GM12878 (cell line): ENCODE data around the gene NDUFA11. TPM values are rescaled to one million over a fixed set of nuclear protein-coding genes. Genes with fewer than 3 reads are reported as not detected.

Experiments
- BCLAF1 ChIP-seq: fragments of 450-650 bp; IDR thresholded peaks from 2 replicates; pipeline ENCODE4 v1.6.1; 2017; ENCODE audit warnings: antibody characterized with exemption, mild to moderate bottlenecking, moderate library complexity
- EGR1 ChIP-seq, 2 experiments: IDR thresholded peaks; 1 replicate in 1 of 2; 2 replicates in 1 of 2; pipeline ENCODE4 v1.6.1; 2011 to 2012; ENCODE audit warnings: low read depth in 2 of 2, low read length in 2 of 2, borderline replicate concordance in 1 of 2, mild to moderate bottlenecking in 1 of 2, moderate library complexity in 1 of 2
- FOS ChIP-seq: IDR thresholded peaks from 3 replicates; pipeline ENCODE4 v1.6.1; 2011; ENCODE audit warnings: borderline replicate concordance; ENCODE audit not compliant: insufficient read length; ENCODE audit errors: extremely low read depth
- HCFC1 ChIP-seq: fragments of 150-350 bp; IDR thresholded peaks from 2 replicates; pipeline ENCODE4 v1.6.1; 2014; ENCODE audit warnings: low read length
- MEF2A ChIP-seq: IDR thresholded peaks from 2 replicates; pipeline ENCODE4 v1.6.1; 2011; ENCODE audit warnings: low read depth, mild to moderate bottlenecking, low read length, moderate library complexity; ENCODE audit not compliant: insufficient read depth
- MLLT1 ChIP-seq: fragments of 450-650 bp; IDR thresholded peaks from 2 replicates; pipeline ENCODE4 v1.6.1; 2016; ENCODE audit warnings: mild to moderate bottlenecking
- MTA2 ChIP-seq: fragments of 450-650 bp; IDR thresholded peaks from 2 replicates; pipeline ENCODE4 v1.6.1; 2016; ENCODE audit warnings: low read depth, mild to moderate bottlenecking, moderate library complexity
- NFXL1 ChIP-seq: fragments of 450-650 bp; IDR thresholded peaks from 2 replicates; pipeline ENCODE4 v1.6.1; 2017; ENCODE audit warnings: antibody characterized with exemption, mild to moderate bottlenecking, borderline replicate concordance
- RAD21 ChIP-seq: IDR thresholded peaks from 2 replicates; pipeline ENCODE4 v1.6.1; 2011; ENCODE audit warnings: mild to moderate bottlenecking, low read depth, low read length, moderate library complexity; ENCODE audit not compliant: insufficient read depth
- RAD51 ChIP-seq: fragments of 450-650 bp; IDR thresholded peaks from 2 replicates; pipeline ENCODE4 v1.6.1; 2016; ENCODE audit warnings: moderate library complexity, mild to moderate bottlenecking, inconsistent platforms
- SMAD5 ChIP-seq: IDR thresholded peaks from 2 replicates; pipeline ENCODE4 v1.6.1; 2016; ENCODE audit warnings: antibody characterized with exemption, low read depth
- SMC3 ChIP-seq: IDR thresholded peaks from 2 replicates; pipeline ENCODE4 v1.6.1; 2011; ENCODE audit warnings: low read length, improper control_type of control experiment, borderline replicate concordance
- SUPT20H ChIP-seq: IDR thresholded peaks from 2 replicates; pipeline ENCODE4 v1.6.1; 2011; ENCODE audit warnings: low read depth, mild to moderate bottlenecking, low read length, moderate library complexity, borderline replicate concordance; ENCODE audit not compliant: control insufficient read depth
- TARDBP ChIP-seq: IDR thresholded peaks from 2 replicates; pipeline ENCODE4 v1.6.1; 2016; ENCODE audit warnings: borderline replicate concordance
- ZNF687 ChIP-seq: fragments of 450-650 bp; IDR thresholded peaks from 2 replicates; pipeline ENCODE4 v1.6.1; 2017; ENCODE audit warnings: mild to moderate bottlenecking, moderate library complexity
- polyA plus RNA-seq, 11 experiments: library from polyadenylated mRNA; depleted of rRNA in 4 of 11; unstranded in 6 of 11; stranded (reverse) in 5 of 11; fragments of >200 nt; fragmentation: Nextera tagmentation in 4 of 11; fragmentation: Illumina TruSeq in 1 of 11; extraction: Ambion mirVana in 4 of 11; extraction: Trizol in 1 of 11; gene quantifications; 1 replicate in 1 of 11; 2 replicates in 10 of 11; pipeline versions ENCODE4 v1.2.1 to v1.2.3, GENCODE V29; 2011 to 2016; ENCODE audit warnings: inconsistent platforms in 2 of 11, missing spikeins in 2 of 11, low read depth in 1 of 11
- total RNA-seq, 4 experiments: library from RNA; depleted of rRNA in 3 of 4; stranded (reverse); fragments of >200 nt in 3 of 4; fragmentation: Illumina TruSeq in 1 of 4; extraction: Trizol in 1 of 4; gene quantifications; 2 replicates each; pipeline versions ENCODE4 v1.2.1 to v1.2.3, GENCODE V29; 2013 to 2021

The NDUFA11 gene
- total and polyA plus RNA-seq, 10 of the 15 experiments (the other 5 are each of a cell fraction or from before 2014, with no cell fraction given), result 108 to 600 (median 289) TPM

GRCh38 chr19:5891938-5892771 lies 11.4 kb downstream of the NDUFA11 start (continued):
- TF ChIP-seq MTA2, result no peak
- TF ChIP-seq NFXL1, result no peak
- no peak for TF ChIP-seq TARDBP
- no peak for TF ChIP-seq EGR1 (IDR thresholded peaks at IDR 0.05; ENCODE audit: borderline replicate concordance in 1 of 2, low read depth in 2 of 2, low read length in 2 of 2)
- no peak for TF ChIP-seq MEF2A
- no peak for TF ChIP-seq SUPT20H
- TF ChIP-seq RAD51, result no peak
- no peak for TF ChIP-seq HCFC1
- peak; percentile 30 for TF ChIP-seq RAD21
- TF ChIP-seq SMC3, result peak; percentile 27; the same call in 1 of the 2 replicates
- no peak for TF ChIP-seq ZNF687
- no peak for TF ChIP-seq FOS
- no peak for TF ChIP-seq SMAD5
- no peak for TF ChIP-seq MLLT1
- TF ChIP-seq BCLAF1, result no peak
